Aorta (tissue), 5 donors: ENCODE measurements around the gene RBMXL2. TPM values are rescaled to one million over a fixed set of nuclear protein-coding genes. Genes with fewer than 3 reads are reported as not detected.

ENCODE experiments used
- ATAC-seq: fragments of 200-7000 bp; cut with Tn5 transposase; one replicate; pipeline ENCODE4 v1.9.1; 2022; ENCODE audit warnings: moderate library complexity; ENCODE audit not compliant: low FRiP score
- DNase-seq, 2 donors: peaks; one replicate each; pipeline ENCODE4 v3.0.0-alpha.2; 2020
- H3K27ac ChIP-seq, 2 donors: one replicate each; pipeline ENCODE4 v1.5.1; 2013; ENCODE audit warnings: low read length in 2 of 2, mild to moderate bottlenecking in 2 of 2, moderate library complexity in 2 of 2, control low read depth in 1 of 2, inconsistent platforms in 1 of 2, low read depth in 1 of 2
- H3K27me3 ChIP-seq, 2 donors: one replicate each; pipeline ENCODE4 v1.6.1; 2013; ENCODE audit warnings: control low read depth in 1 of 2, low read length in 1 of 2, mild to moderate bottlenecking in 1 of 2, moderate library complexity in 1 of 2; ENCODE audit not compliant: insufficient read depth in 2 of 2, control insufficient read depth in 1 of 2
- H3K36me3 ChIP-seq, 2 donors: one replicate each; pipeline ENCODE4 v1.6.1; 2013; ENCODE audit warnings: control low read depth in 1 of 2, low read length in 1 of 2, mild to moderate bottlenecking in 1 of 2; ENCODE audit not compliant: insufficient read depth in 2 of 2, control insufficient read depth in 1 of 2
- H3K4me1 ChIP-seq, 2 donors: one replicate each; pipeline ENCODE4 v1.6.1; 2013; ENCODE audit warnings: low read length in 2 of 2, control low read depth in 1 of 2, mild to moderate bottlenecking in 1 of 2, moderate library complexity in 1 of 2; ENCODE audit not compliant: insufficient read depth in 2 of 2, control insufficient read depth in 1 of 2
- H3K4me3 ChIP-seq, 2 donors: one replicate each; pipeline ENCODE4 v1.5.1; 2013; ENCODE audit warnings: low read length in 2 of 2, control low read depth in 1 of 2, mild to moderate bottlenecking in 1 of 2
- H3K9me3 ChIP-seq: one replicate; pipeline ENCODE4 v1.6.1; 2013; ENCODE audit warnings: mild to moderate bottlenecking, low read length; ENCODE audit not compliant: control insufficient read depth
- WGBS, 2 donors: extraction: QIAGEN DNeasy Blood & Tissue Kit; methylation state at CpG; one replicate each; pipeline ENCODE4 v1.1.7; 2013; 5-methylcytosine and 5-hydroxymethylcytosine counted together
- intact Hi-C, 2 donors: fragments of 100-400 bp; cut with DNase I; formaldehyde crosslinking; loops; one replicate each; pipeline versions ENCODE4 v1.14.2 to v1.15.0; 2022
- polyA plus RNA-seq, 2 donors: library from polyadenylated mRNA; stranded (reverse); fragments of 200-250 nt; gene quantifications; one replicate each; pipeline ENCODE4 v1.2.3, GENCODE V29; 2013
- total RNA-seq, 2 donors: library from RNA; stranded (reverse); fragmentation: NEBNext Ultra II Directional; extraction: Animal tissue kit (Norgen Biotek cat#: 25700); gene quantifications; one replicate each; pipeline ENCODE4 v1.2.1, GENCODE V29; 2021
- donor health status: healthy with polysubstance abuse.
- donor health status: Bipolar disorder and iron deficiency.
- donor health status: DM: no; HTN: no; CAD: no.
- donor health status: DM: no; HTN: no; CAD: no.
- donor health status: DM: yes; HTN: yes; CAD: no.

Gene RBMXL2
- total and polyA plus RNA-seq, 4 donors: not detected

DNA sequence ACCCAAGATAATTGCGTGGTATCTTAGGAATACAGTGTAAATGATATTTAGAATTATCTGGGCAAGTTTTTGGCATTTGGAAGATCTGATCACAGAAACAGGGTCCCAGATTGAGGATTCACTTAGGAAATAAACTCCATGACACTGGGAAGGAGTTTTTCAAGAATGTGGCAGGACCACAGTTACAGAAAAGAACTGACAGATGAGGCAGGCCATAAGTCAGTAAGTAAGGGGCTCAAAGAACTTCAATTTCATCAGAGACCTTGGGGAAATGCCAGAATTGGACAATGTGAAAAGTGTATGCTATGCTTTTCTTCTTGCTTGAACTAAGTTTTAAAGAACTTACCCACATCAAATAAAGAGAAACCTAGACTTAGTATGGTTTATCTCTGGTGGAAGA, 49.3 kb downstream of the RBMXL2 start:
- ATAC-seq (no peak), DNase-seq (no peak)
- no peaks in the 10 kb centered on the region for H3K4me1 ChIP-seq
- no peaks in the 10 kb centered on the region for H3K36me3 ChIP-seq
- H3K9me3 ChIP-seq: no peaks in the 10 kb centered on the region
- H3K27ac ChIP-seq: no peak overlapping the region
- WGBS, 2 donors: 88 to 90% methylated on average over 1 of the region's 1 CpG
- intact Hi-C loops: no loop called here
- H3K4me3 ChIP-seq: no peak overlapping the region
- no peaks in the 10 kb centered on the region for H3K27me3 ChIP-seq

Other genes with a start within 250 kb of the RBMXL2 start
- gene OR10A5, start 243.3 kb upstream of the RBMXL2 start, total RNA-seq: not detected
- not detected for gene OR10A5, start 243.3 kb upstream of the RBMXL2 start, polyA plus RNA-seq
- gene OR10A2, start 225.9 kb upstream of the RBMXL2 start, total RNA-seq: not detected
- gene OR10A2, start 225.9 kb upstream of the RBMXL2 start, polyA plus RNA-seq: under 1 TPM in 1 of 2 donors, not detected in 1; 0.13 TPM
- not detected for gene OR10A4, start 212.4 kb upstream of the RBMXL2 start, total RNA-seq
- gene OR10A4, start 212.4 kb upstream of the RBMXL2 start, polyA plus RNA-seq: not detected
- not detected for gene OR2D2, start 196.5 kb upstream of the RBMXL2 start, total RNA-seq
- gene OR2D2, start 196.5 kb upstream of the RBMXL2 start, polyA plus RNA-seq: not detected
- not detected for gene OR2D3, start 168.0 kb upstream of the RBMXL2 start, total RNA-seq
- not detected for gene OR2D3, start 168.0 kb upstream of the RBMXL2 start, polyA plus RNA-seq
- gene ZNF215, start 162.6 kb upstream of the RBMXL2 start, total RNA-seq: 1 to 10 TPM in 1 of 2 donors, under 1 TPM in 1; 0.93 to 2.0 TPM
- under 1 TPM in 1 of 2 donors, not detected in 1; 0.61 TPM for gene ZNF215, start 162.6 kb upstream of the RBMXL2 start, polyA plus RNA-seq
- gene ZNF214, start 68.7 kb upstream of the RBMXL2 start, total RNA-seq: 1 to 10 TPM; 1.5 to 2.4 TPM
- gene ZNF214, start 68.7 kb upstream of the RBMXL2 start, polyA plus RNA-seq: 1 to 10 TPM in 1 of 2 donors, under 1 TPM in 1; 0.38 to 1.2 TPM
- under 1 TPM in 1 of 2 donors, not detected in 1; 0.10 TPM for gene NLRP14, start 68.5 kb upstream of the RBMXL2 start, total RNA-seq
- gene NLRP14, start 68.5 kb upstream of the RBMXL2 start, polyA plus RNA-seq: under 1 TPM in 1 of 2 donors, not detected in 1; 0.05 TPM
- under 1 TPM; 0.18 to 0.26 TPM for gene SYT9, start 162.9 kb downstream of the RBMXL2 start, total RNA-seq
- under 1 TPM; 0.08 to 0.38 TPM for gene SYT9, start 162.9 kb downstream of the RBMXL2 start, polyA plus RNA-seq